ENCODE measurements around the gene SYT8. TPM values are rescaled to one million over a fixed set of nuclear protein-coding genes. Genes with fewer than 3 reads are reported as not detected.
"Not testable (repeated sequence)": the region's sequence is repeated elsewhere in the genome, so short reads cannot be mapped to it uniquely, and the experiment has no call there.

SYT8 gene
- total RNA-seq, 1 experiment from 2014 or later, result not detected

- Histone ChIP-seq H3K36me3 (replicated peaks; ENCODE audit: control insufficient read depth, insufficient read depth, low read length) (no peaks in the 10 kb centered on the region), H3K4me3 (ENCODE audit: insufficient read depth, low read depth, low read length) (no peak overlapping the region), H3K27me3 (ENCODE audit: control insufficient read depth, insufficient read depth, low read length) (no peaks in the 10 kb centered on the region)
- no peak for DNase-seq
These were observed 37.6 kb downstream of the SYT8 start for GRCh38 chr11:1872267-1872985.

- Histone ChIP-seq H3K27me3 (ENCODE audit: control insufficient read depth, insufficient read depth, low read length) (no peaks in the 10 kb centered on the region), H3K36me3 (replicated peaks; ENCODE audit: control insufficient read depth, insufficient read depth, low read length) (no peaks in the 10 kb centered on the region), H3K4me3 (ENCODE audit: insufficient read depth, low read depth, low read length) (no peak overlapping the region)
- no peak for DNase-seq
These were observed 38.4 kb downstream of the SYT8 start for GRCh38 chr11:1873048-1873812.

DNA sequence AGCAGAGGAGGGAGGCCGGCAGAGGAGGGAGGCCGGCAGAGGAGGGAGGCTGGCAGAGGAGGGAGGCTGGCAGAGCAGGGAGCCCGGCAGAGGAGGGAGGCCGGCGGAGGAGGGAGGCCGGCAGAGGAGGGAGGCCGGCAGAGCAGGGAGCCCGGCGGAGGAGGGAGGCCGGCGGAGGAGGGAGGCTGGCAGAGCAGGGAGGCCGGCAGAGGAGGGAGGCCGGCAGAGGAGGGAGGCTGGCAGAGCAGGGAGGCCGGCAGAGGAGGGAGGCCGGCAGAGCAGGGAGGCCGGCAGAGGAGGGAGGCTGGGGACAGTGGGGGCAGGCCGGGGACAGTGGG, 39.0 kb downstream of the SYT8 start:
- H3K27me3 ChIP-seq (ENCODE audit: control insufficient read depth, insufficient read depth, low read length); DNase-seq; H3K4me3 ChIP-seq (ENCODE audit: insufficient read depth, low read depth, low read length); H3K36me3 ChIP-seq (replicated peaks; ENCODE audit: control insufficient read depth, insufficient read depth, low read length): not testable (repeated sequence)

- not testable (repeated sequence) for H3K4me3 ChIP-seq (ENCODE audit: insufficient read depth, low read depth, low read length); H3K27me3 ChIP-seq (ENCODE audit: control insufficient read depth, insufficient read depth, low read length)
These were observed 39.8 kb downstream of the SYT8 start for GRCh38 chr11:1874441-1875092.

GRCh38 chr11:1875093-1875850, 40.5 kb downstream of the SYT8 start:
- H3K27me3 ChIP-seq (ENCODE audit: control insufficient read depth, insufficient read depth, low read length), result no peaks in the 10 kb centered on the region
- peak; percentile 64 for DNase-seq
- H3K4me3 ChIP-seq (ENCODE audit: insufficient read depth, low read depth, low read length), result no peak overlapping the region
- H3K36me3 ChIP-seq (replicated peaks; ENCODE audit: control insufficient read depth, insufficient read depth, low read length), result no peaks in the 10 kb centered on the region

More at GRCh38 chr11:1874441-1875092, 39.8 kb downstream of the SYT8 start:
- DNase-seq; H3K36me3 ChIP-seq (replicated peaks; ENCODE audit: control insufficient read depth, insufficient read depth, low read length): not testable (repeated sequence)

- not testable (repeated sequence) for H3K27me3 ChIP-seq (ENCODE audit: control insufficient read depth, insufficient read depth, low read length); H3K4me3 ChIP-seq (ENCODE audit: insufficient read depth, low read depth, low read length); H3K36me3 ChIP-seq (replicated peaks; ENCODE audit: control insufficient read depth, insufficient read depth, low read length); DNase-seq
These were observed 41.1 kb downstream of the SYT8 start for GRCh38 chr11:1875851-1876301.

GRCh38 chr11:1876361-1877063, 41.7 kb downstream of the SYT8 start:
- no peak overlapping the region for H3K4me3 ChIP-seq (ENCODE audit: insufficient read depth, low read depth, low read length)
- DNase-seq, result peak; percentile 95
- H3K27me3 ChIP-seq (ENCODE audit: control insufficient read depth, insufficient read depth, low read length), result no peaks in the 10 kb centered on the region
- H3K36me3 ChIP-seq (replicated peaks; ENCODE audit: control insufficient read depth, insufficient read depth, low read length), result no peaks in the 10 kb centered on the region

DNA sequence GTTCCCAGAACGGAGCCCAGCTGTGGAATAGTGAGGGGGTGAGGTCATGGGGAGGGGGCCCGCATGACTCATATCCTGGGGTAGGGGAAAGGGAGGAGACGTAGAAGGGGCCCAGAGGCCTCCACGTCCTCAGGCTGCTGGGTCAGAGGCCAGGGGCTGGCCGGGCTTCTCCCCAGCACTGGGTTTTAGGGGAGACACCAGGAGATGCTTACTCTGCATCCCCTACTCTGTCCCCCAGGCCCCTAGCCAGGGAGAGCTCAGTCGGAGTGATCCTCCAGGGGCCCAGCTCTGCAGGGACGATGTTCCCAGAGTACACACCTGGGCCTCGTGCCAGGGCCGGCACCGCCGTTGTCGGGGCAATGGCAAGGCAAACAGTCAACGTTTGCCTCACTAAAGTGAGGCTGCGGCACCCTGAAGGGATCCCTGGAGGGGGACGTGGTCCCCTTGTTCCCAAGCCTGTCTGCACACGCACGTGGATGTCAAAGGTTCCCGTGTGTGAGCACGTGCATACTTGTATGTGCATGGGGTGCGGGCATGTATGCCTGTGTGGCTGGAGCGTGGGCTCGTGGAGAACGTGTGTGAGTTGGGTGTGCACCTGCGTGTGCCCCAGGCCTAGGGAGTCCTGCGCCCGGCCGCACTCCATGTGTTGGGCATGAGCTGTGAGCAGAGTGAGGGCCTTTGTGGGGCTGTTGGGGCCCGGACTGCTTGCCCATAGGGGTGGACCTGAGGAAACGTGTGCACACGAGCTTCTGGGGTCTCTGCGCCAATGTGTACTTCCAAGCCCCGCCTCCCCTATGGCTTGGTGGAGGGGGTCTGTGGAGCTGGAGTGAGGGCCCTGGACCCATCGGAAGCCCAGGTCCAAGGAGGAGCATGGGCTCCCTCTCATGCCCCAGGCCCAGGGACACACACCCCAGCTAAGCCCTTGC, 42.7 kb downstream of the SYT8 start:
- H3K27me3 ChIP-seq (ENCODE audit: control insufficient read depth, insufficient read depth, low read length), result no peaks in the 10 kb centered on the region
- no peak overlapping the region for H3K4me3 ChIP-seq (ENCODE audit: insufficient read depth, low read depth, low read length)
- no peaks in the 10 kb centered on the region for H3K36me3 ChIP-seq (replicated peaks; ENCODE audit: control insufficient read depth, insufficient read depth, low read length)
- DNase-seq, result peak; percentile 34

DNA sequence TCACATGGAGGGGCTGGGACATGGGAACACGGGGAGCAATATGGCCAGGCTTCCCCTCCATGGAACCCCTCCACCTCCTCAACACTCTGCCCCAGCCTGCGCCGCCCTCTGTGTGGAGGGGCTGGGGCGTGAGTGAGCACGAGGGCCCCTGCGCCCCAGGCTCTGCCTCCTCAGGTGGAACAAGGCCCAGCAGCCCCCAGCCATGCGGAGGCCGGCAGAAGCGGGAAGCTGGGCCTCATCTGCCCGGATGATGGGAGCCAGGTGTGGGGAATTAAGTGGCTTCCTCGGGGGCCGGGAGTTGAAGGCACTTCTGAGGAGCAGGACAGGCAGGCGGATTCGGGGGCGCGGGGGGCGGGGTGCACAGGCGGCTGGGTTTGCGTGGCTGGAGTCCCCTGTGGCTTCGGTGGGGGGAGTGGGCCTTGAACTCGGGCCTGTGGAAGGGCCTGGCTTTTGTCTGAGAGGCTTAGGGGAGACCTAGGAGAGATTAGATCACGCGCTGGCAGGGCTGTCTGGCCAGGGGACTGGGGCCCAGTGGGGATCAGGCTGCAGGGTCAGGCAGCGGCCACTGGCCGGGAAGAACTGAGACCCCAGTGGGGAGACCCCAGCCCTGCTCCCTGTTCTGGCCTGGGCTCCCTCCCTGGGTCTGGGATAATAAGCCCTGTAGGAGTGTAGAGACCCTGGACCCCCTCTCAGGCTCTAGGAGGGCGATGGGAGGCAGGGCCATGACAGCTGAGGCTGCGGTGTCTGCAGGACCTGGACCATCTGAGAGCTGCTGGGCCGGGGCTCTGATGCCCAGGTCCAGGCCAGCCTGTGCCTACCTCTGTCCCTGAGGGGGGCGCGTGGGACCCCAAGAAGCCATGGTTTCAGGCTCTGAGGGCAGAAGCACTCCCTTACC, 43.6 kb downstream of the SYT8 start:
- Histone ChIP-seq H3K27me3 (ENCODE audit: control insufficient read depth, insufficient read depth, low read length) (no peaks in the 10 kb centered on the region), H3K4me3 (ENCODE audit: insufficient read depth, low read depth, low read length) (no peak overlapping the region), H3K36me3 (replicated peaks; ENCODE audit: control insufficient read depth, insufficient read depth, low read length) (no peaks in the 10 kb centered on the region)
- DNase-seq, result peak; percentile 67

- Histone ChIP-seq H3K4me3 (ENCODE audit: insufficient read depth, low read depth, low read length) (no peak overlapping the region), H3K27me3 (ENCODE audit: control insufficient read depth, insufficient read depth, low read length) (no peaks in the 10 kb centered on the region), H3K36me3 (replicated peaks; ENCODE audit: control insufficient read depth, insufficient read depth, low read length) (no peaks in the 10 kb centered on the region)
- DNase-seq, result peak; percentile 52
These were observed 44.7 kb downstream of the SYT8 start for GRCh38 chr11:1879342-1879940.

- Histone ChIP-seq H3K27me3 (ENCODE audit: control insufficient read depth, insufficient read depth, low read length) (no peaks in the 10 kb centered on the region), H3K4me3 (ENCODE audit: insufficient read depth, low read depth, low read length) (no peak overlapping the region), H3K36me3 (replicated peaks; ENCODE audit: control insufficient read depth, insufficient read depth, low read length) (no peaks in the 10 kb centered on the region)
- peak; percentile 53 for DNase-seq
These were observed 45.3 kb downstream of the SYT8 start for GRCh38 chr11:1879941-1880720.
